IPS-20b (cell line): ENCODE data around the gene C17orf113.

ENCODE experiments used
- H3K27ac ChIP-seq: one replicate; pipeline ENCODE4 v1.5.1; 2013; ENCODE audit warnings: low read length
- H3K27me3 ChIP-seq: 2 replicates; pipeline ENCODE4 v1.6.1; 2013; ENCODE audit warnings: mild to moderate bottlenecking, low read length, inconsistent platforms; ENCODE audit not compliant: insufficient read depth
- H3K36me3 ChIP-seq: 2 replicates; pipeline ENCODE4 v1.6.1; 2013; ENCODE audit warnings: low read depth, mild to moderate bottlenecking, inconsistent platforms, low read length, moderate library complexity; ENCODE audit not compliant: insufficient read depth
- H3K4me1 ChIP-seq: 2 replicates; pipeline ENCODE4 v1.6.1; 2013; ENCODE audit warnings: mild to moderate bottlenecking, control low read depth, inconsistent platforms, low read length, moderate library complexity; ENCODE audit not compliant: insufficient read depth
- H3K4me3 ChIP-seq: 2 replicates; pipeline ENCODE4 v1.5.1; 2013; ENCODE audit warnings: mild to moderate bottlenecking, low read length, inconsistent platforms
- H3K9ac ChIP-seq: 2 replicates; pipeline ENCODE4 v1.6.1; 2013; ENCODE audit warnings: low read depth, mild to moderate bottlenecking, inconsistent platforms, low read length, moderate library complexity
- H3K9me3 ChIP-seq: 2 replicates; pipeline ENCODE4 v1.6.1; 2013; ENCODE audit warnings: mild to moderate bottlenecking, low read depth, low read length, inconsistent platforms; ENCODE audit not compliant: insufficient read depth

Gene C17orf113

GRCh38 chr17:42052346-42052877 lies 2.0 kb upstream of the C17orf113 start:
- H3K27me3 ChIP-seq: peaks cover 43% of the 10 kb centered on the region; the same call in 1 of the 2 replicates
- no peaks in the 10 kb centered on the region for H3K36me3 ChIP-seq
- H3K27ac ChIP-seq: no peak overlapping the region
- peaks cover 18% of the 10 kb centered on the region for H3K4me1 ChIP-seq
- H3K4me3 ChIP-seq: no peak overlapping the region
- H3K9me3 ChIP-seq: no peaks in the 10 kb centered on the region
- H3K9ac ChIP-seq: no peak overlapping the region

GRCh38 chr17:42051645-42052044 lies 1.2 kb upstream of the C17orf113 start:
- no peak overlapping the region for H3K27ac ChIP-seq
- no peaks in the 10 kb centered on the region for H3K36me3 ChIP-seq
- peaks cover 43% of the 10 kb centered on the region; the same call in 1 of the 2 replicates for H3K27me3 ChIP-seq
- H3K9me3 ChIP-seq: no peaks in the 10 kb centered on the region
- peaks cover 18% of the 10 kb centered on the region for H3K4me1 ChIP-seq
- peak overlapping the region; percentile 77; the same call in 1 of the 2 replicates for H3K4me3 ChIP-seq
- no peak overlapping the region for H3K9ac ChIP-seq

GRCh38 chr17:42051013-42051400 lies 606 bp upstream of the C17orf113 start:
- Histone ChIP-seq H3K9ac (no peak overlapping the region), H3K27ac (no peak overlapping the region), H3K27me3 (peaks cover 43% of the 10 kb centered on the region; the same call in 1 of the 2 replicates)

DNA sequence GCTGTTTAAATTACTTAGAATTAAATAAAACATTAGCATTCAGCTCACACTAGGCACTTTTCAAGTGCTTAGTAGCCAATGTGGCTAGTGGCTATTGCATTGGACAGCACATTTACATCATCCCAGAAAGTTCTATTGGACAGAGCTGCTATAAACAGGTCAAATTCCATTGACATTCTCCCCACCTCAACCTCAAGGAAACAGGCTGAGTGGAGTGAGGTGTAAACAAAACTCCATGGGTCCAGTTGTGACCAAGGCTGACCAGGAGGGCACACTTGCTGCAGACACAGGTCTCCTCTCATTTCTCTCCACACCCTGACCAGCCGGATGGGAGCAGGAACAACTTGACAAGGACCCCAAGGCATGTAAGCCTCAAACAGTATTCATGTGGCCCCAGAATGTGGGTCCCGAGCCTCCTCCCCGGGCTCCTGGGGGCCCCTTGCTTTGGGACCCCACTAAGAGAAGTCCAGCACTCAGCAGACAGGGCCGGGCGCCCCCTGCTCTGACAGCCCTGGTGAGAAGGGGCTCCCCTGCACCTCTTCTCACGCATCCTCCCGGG lies 488 bp downstream of the C17orf113 start:
- Histone ChIP-seq H3K27ac (no peak overlapping the region), H3K4me1 (peaks cover 12% of the 10 kb centered on the region), H3K9ac (peak overlapping the region; percentile 17; the same call in 1 of the 2 replicates), H3K27me3 (peaks cover 43% of the 10 kb centered on the region; the same call in 1 of the 2 replicates), H3K4me3 (peak overlapping the region; percentile 63), H3K9me3 (no peaks in the 10 kb centered on the region), H3K36me3 (no peaks in the 10 kb centered on the region)

More at GRCh38 chr17:42051013-42051400, 606 bp upstream of the C17orf113 start:
- H3K4me1 ChIP-seq: peaks cover 18% of the 10 kb centered on the region
- no peaks in the 10 kb centered on the region for H3K36me3 ChIP-seq
- H3K4me3 ChIP-seq: peak overlapping the region; percentile 77
- H3K9me3 ChIP-seq: no peaks in the 10 kb centered on the region

- H3K27ac ChIP-seq: no peak overlapping the region
- H3K9ac ChIP-seq: no peak overlapping the region
- no peak overlapping the region for H3K4me3 ChIP-seq
- H3K36me3 ChIP-seq: no peaks in the 10 kb centered on the region
- peaks cover 8% of the 10 kb centered on the region for H3K4me1 ChIP-seq
- no peaks in the 10 kb centered on the region for H3K9me3 ChIP-seq
- peaks cover 24% of the 10 kb centered on the region; the same call in 1 of the 2 replicates for H3K27me3 ChIP-seq
Measured at GRCh38 chr17:42047343-42047742, 3.1 kb downstream of the C17orf113 start.

GRCh38 chr17:42045719-42046118 lies 4.7 kb downstream of the C17orf113 start:
- Histone ChIP-seq H3K27ac (no peak overlapping the region), H3K36me3 (no peaks in the 10 kb centered on the region), H3K9me3 (no peaks in the 10 kb centered on the region), H3K27me3 (peaks cover 8% of the 10 kb centered on the region; the same call in 1 of the 2 replicates), H3K9ac (no peak overlapping the region), H3K4me1 (no peaks in the 10 kb centered on the region), H3K4me3 (no peak overlapping the region)

- H3K36me3 ChIP-seq: no peaks in the 10 kb centered on the region
- H3K27ac ChIP-seq: no peak overlapping the region
- H3K9ac ChIP-seq: no peak overlapping the region
- no peak overlapping the region for H3K4me3 ChIP-seq
- no peaks in the 10 kb centered on the region for H3K27me3 ChIP-seq
- no peaks in the 10 kb centered on the region for H3K4me1 ChIP-seq
- H3K9me3 ChIP-seq: no peaks in the 10 kb centered on the region
Measured at GRCh38 chr17:42042598-42043319, 7.6 kb downstream of the C17orf113 start.

DNA sequence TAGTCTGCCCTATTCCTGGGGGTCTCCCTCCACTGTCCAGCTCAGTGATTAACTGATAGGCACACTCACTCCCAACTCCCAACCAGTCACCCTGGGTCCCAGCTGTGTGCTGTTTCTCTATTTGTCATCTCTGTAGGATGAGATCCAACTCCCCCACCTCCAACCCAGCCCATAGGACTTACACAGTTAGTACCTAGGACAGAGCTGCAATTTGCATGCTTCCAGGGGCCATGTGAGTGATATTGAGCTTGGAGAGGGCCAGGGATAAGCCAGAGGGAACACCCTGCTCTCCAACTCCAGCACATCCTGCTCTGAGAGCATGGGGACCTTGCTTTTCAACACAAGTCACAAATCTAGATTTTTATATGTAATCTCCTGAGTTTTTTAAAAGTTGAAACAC lies 8.8 kb downstream of the C17orf113 start:
- H3K4me3 ChIP-seq: no peak overlapping the region
- no peaks in the 10 kb centered on the region for H3K9me3 ChIP-seq
- H3K27ac ChIP-seq: no peak overlapping the region
- no peaks in the 10 kb centered on the region for H3K27me3 ChIP-seq
- H3K9ac ChIP-seq: no peak overlapping the region
- no peaks in the 10 kb centered on the region for H3K4me1 ChIP-seq
- no peaks in the 10 kb centered on the region for H3K36me3 ChIP-seq

DNA sequence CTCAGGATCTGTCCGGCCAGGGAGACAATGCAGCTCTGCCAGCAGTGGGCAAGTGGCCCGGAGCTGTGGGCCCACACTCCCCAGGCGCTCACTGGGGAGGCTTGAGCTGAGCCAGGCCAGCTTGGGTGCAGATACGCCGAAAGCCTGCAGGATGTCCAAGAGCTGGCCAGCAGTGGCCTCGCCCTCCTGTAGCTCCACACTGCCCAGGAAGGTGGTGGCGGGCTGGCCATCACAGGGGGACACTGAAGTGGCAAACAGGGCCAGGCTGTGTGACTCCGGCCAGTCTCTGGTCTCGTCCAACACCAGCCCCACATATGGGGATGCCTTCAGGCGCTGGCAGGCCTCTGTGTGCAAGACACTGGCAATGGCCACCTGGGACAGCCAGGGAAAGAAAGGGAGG lies 9.6 kb downstream of the C17orf113 start:
- H3K9ac ChIP-seq: no peak overlapping the region
- no peak overlapping the region for H3K4me3 ChIP-seq
- H3K27ac ChIP-seq: no peak overlapping the region
- no peaks in the 10 kb centered on the region for H3K27me3 ChIP-seq
- H3K36me3 ChIP-seq: no peaks in the 10 kb centered on the region
- H3K9me3 ChIP-seq: no peaks in the 10 kb centered on the region
- H3K4me1 ChIP-seq: no peaks in the 10 kb centered on the region

DNA sequence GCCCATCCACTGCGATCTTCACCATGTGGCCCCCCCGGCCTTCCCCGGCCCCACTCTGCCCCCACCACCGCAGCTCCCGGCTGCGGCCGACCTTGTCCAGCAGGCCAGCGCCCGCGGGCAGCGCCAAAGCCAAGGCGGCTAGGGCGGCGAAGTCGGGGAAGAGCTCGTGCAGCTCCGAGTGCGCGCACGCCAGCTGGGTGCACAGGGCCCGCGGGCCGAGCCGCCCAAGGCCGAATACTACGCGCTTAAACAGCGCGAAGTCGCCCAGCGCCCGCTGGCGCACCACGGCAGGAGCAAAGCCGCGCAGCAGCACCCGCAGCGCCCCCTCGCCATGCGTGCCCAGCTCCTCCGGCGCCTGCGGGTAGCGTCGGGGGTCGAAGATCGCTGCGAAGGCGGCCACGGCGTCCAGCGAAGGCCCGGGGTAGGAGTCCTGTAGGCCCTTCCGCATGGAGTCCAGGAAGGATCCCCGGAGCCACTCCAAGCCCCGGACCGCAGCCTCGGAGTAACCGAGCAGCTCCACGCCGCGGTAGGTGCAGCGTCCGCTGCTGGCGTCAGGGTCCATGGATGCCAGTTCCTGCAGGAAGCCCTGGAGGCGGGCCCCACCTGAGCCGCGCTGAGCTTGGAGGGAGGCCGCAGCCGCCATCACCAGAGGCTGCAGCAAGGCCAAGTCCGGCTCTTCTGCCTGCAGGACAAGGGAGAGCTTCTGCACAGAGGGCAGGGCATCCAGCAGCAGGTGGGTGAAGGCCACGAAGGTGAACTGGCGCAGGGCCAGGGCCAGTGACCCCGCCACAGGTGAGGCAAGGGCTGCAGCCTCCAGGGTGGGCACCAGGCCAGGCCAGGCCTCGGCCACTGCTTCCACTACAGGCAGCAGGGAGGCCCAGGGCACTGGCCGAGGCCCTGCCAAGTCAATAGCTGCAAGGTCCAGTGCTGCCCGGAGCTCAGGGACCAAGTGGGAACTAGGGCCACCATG lies 10.3 kb downstream of the C17orf113 start:
- H3K9me3 ChIP-seq: no peaks in the 10 kb centered on the region
- no peak overlapping the region for H3K4me3 ChIP-seq
- H3K27me3 ChIP-seq: no peaks in the 10 kb centered on the region
- H3K27ac ChIP-seq: no peak overlapping the region
- no peaks in the 10 kb centered on the region for H3K4me1 ChIP-seq
- H3K9ac ChIP-seq: no peak overlapping the region
- H3K36me3 ChIP-seq: no peaks in the 10 kb centered on the region

DNA sequence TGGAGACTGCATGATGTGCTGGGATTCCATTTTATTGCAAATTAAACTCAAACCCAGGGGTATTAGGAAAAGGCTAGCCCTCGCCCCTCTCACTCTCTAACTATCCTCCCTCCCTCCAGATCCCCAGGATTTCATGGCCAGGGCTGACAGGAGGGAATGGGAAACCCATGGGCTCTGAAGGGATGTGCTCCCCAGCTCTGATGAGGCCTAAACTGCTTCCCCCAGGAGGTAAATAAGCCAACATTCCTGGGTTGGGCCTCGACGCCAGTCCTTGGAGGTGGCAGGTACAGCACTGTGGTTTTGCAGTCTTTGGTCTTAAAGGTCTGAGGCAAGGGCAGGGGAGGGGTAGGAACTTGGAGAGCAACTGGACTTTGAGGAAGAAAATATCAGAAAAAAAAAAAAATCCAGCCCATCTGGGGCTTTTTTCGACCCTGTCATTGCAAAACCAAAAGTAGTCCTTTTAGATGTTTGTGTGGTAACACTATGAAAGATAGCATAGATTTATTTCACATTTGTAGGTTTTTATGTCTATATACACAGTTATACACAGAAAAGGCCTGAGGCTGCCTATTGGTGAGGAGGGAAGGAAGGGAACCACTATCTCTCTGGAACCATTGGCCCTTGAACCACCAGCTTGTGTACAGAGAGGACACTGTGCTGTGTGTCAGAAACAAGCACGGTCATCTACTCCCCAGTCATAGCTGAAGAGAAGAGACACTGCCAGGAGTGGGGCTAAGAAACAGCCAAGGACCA lies 12.0 kb downstream of the C17orf113 start:
- Histone ChIP-seq H3K36me3 (no peaks in the 10 kb centered on the region), H3K27me3 (no peaks in the 10 kb centered on the region), H3K9me3 (no peaks in the 10 kb centered on the region), H3K4me1 (no peaks in the 10 kb centered on the region), H3K27ac (no peak overlapping the region), H3K4me3 (no peak overlapping the region), H3K9ac (no peak overlapping the region)
